ENCODE data around the gene GNE. TPM values are rescaled to one million over a fixed set of nuclear protein-coding genes. Genes with fewer than 3 reads are reported as not detected.

The GNE gene
- total and polyA plus RNA-seq, 2 experiments from 2014 or later = 2.2 to 15.7 TPM

GRCh38 chr9:36204906-36205547, 53.2 kb downstream of the GNE start (continued):
- TF ChIP-seq ZNF462 (CRISPR knock-in tag; IDR thresholded peaks at IDR 0.05) = no peak
- peak; percentile 34 to 59 for TF ChIP-seq CTCF (conservative IDR thresholded peaks at IDR 0.05; ENCODE audit: low read depth in 2 of 2)
- no peak for TF ChIP-seq ZNF331 (CRISPR knock-in tag; IDR thresholded peaks at IDR 0.05; ENCODE audit: low read depth)
- TF ChIP-seq POLR2AphosphoS5 (IDR thresholded peaks at IDR 0.05; ENCODE audit: low read depth) = 0 out of 2 replicates have a peak, but pooled peaks have one; percentile 21

- no peak overlapping the region for H2AFZ ChIP-seq
- H3F3A ChIP-seq (replicated peaks; ENCODE audit: low read depth) = no peaks in the 10 kb centered on the region
- H3K4me1 ChIP-seq (ENCODE audit: insufficient read depth) = peaks cover 20% of the 10 kb centered on the region
- peaks cover 32% of the 10 kb centered on the region for H4K20me1 ChIP-seq (replicated peaks; ENCODE audit: insufficient read depth)
- H3K4me3 Mint-ChIP-seq = no peak overlapping the region
- H3K27me3 ChIP-seq (ENCODE audit: insufficient read depth) = no peaks in the 10 kb centered on the region
- no peaks in the 10 kb centered on the region for H3K9me2 ChIP-seq (ENCODE audit: insufficient read depth)
- no peak overlapping the region for H3K4me2 ChIP-seq
- H3K27ac Mint-ChIP-seq = no peak overlapping the region
- no peaks in the 10 kb centered on the region for H3K9me3 Mint-ChIP-seq
- peaks cover 75% of the 10 kb centered on the region for H3K79me2 ChIP-seq (replicated peaks; ENCODE audit: insufficient read depth)
- ATAC-seq (no peak), DNase-seq (ENCODE audit: low spot score) (no peak)
- peaks cover 31% of the 10 kb centered on the region for H3K4me1 Mint-ChIP-seq
- peaks cover 34% of the 10 kb centered on the region for H3K36me3 Mint-ChIP-seq (ENCODE audit: low read depth)
- no peak overlapping the region for H3K27ac ChIP-seq (ENCODE audit: low read depth)
- H3K36me3 ChIP-seq (ENCODE audit: insufficient read depth) = peaks cover 22% of the 10 kb centered on the region; the same call in 1 of the 2 replicates
- peaks cover 6% of the 10 kb centered on the region for H3K27me3 Mint-ChIP-seq (ENCODE audit: insufficient read depth, low read depth, poor library complexity)
- no peak overlapping the region for H3K4me3 ChIP-seq
- TF ChIP-seq NANOG (IDR thresholded peaks at IDR 0.05; ENCODE audit: borderline replicate concordance) (no peak), ZNF331 (CRISPR knock-in tag; IDR thresholded peaks at IDR 0.05; ENCODE audit: low read depth) (no peak), POLR2AphosphoS5 (IDR thresholded peaks at IDR 0.05; ENCODE audit: low read depth) (no peak), EZH2 (IDR thresholded peaks at IDR 0.05; ENCODE audit: low read depth, unreplicated experiment) (no peak), ZNF114 (CRISPR knock-in tag; IDR thresholded peaks at IDR 0.05) (no peak), EZH2phosphoT487 (IDR thresholded peaks at IDR 0.05; ENCODE audit: unreplicated experiment) (no peak), REST (IDR thresholded peaks at IDR 0.05; ENCODE audit: unreplicated experiment) (no peak), CREB1 (CRISPR knock-in tag; IDR thresholded peaks at IDR 0.05; ENCODE audit: low read depth) (no peak), ETS1 (IDR thresholded peaks at IDR 0.05) (no peak)
These were observed 63.8 kb downstream of the GNE start for GRCh38 chr9:36194326-36195000.

Data from GM23338 (cell line).